ENCODE data around the gene SOX8.

DNA sequence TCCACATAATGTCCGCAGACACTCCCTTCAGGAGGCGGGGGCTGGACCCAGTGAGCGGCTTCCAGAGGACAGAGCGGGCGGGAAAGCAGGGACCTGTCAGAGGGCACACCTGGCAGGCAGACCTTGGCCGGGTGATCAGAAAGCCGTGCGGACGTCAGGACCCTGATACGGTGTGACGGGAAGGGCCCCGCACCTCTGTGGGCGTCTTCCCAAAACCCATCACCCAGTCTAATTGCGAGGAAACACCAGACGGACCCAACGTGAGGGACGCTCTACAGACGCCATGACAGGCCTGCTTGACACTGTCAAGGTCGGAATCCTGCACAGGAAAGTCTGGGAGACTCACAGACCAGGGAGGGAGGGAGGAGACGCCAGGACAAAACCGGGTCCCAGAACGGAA, 19.2 kb upstream of the SOX8 start:
- TF ChIP-seq, protein P1, sequence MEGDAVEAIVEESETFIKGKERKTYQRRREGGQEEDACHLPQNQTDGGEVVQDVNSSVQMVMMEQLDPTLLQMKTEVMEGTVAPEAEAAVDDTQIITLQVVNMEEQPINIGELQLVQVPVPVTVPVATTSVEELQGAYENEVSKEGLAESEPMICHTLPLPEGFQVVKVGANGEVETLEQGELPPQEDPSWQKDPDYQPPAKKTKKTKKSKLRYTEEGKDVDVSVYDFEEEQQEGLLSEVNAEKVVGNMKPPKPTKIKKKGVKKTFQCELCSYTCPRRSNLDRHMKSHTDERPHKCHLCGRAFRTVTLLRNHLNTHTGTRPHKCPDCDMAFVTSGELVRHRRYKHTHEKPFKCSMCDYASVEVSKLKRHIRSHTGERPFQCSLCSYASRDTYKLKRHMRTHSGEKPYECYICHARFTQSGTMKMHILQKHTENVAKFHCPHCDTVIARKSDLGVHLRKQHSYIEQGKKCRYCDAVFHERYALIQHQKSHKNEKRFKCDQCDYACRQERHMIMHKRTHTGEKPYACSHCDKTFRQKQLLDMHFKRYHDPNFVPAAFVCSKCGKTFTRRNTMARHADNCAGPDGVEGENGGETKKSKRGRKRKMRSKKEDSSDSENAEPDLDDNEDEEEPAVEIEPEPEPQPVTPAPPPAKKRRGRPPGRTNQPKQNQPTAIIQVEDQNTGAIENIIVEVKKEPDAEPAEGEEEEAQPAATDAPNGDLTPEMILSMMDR (IDR thresholded peaks at IDR 0.05; ENCODE audit: low read length), result no peak
- no peak for TF ChIP-seq EZH2 (optimal IDR thresholded peaks at IDR 0.05; ENCODE audit: low read depth, low read length)
